Activated T-cell treated with anti-CD3 and anti-CD28 coated beads for 24 hours (primary cell): Measurements from ENCODE around the gene CRLF3.
A peak's percentile ranks its signal among the peaks of the same experiment; 100 is the strongest.
"Not testable (repeated sequence)": the region's sequence is repeated elsewhere in the genome, so short reads cannot be mapped to it uniquely, and the experiment has no call there.

Source experiments
- DNase-seq: peaks from one replicate; pipeline ENCODE4 v3.0.0-alpha.2; 2020; ENCODE audit warnings: low read depth

The CRLF3 gene, protein sequence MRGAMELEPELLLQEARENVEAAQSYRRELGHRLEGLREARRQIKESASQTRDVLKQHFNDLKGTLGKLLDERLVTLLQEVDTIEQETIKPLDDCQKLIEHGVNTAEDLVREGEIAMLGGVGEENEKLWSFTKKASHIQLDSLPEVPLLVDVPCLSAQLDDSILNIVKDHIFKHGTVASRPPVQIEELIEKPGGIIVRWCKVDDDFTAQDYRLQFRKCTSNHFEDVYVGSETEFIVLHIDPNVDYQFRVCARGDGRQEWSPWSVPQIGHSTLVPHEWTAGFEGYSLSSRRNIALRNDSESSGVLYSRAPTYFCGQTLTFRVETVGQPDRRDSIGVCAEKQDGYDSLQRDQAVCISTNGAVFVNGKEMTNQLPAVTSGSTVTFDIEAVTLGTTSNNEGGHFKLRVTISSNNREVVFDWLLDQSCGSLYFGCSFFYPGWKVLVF

DNA sequence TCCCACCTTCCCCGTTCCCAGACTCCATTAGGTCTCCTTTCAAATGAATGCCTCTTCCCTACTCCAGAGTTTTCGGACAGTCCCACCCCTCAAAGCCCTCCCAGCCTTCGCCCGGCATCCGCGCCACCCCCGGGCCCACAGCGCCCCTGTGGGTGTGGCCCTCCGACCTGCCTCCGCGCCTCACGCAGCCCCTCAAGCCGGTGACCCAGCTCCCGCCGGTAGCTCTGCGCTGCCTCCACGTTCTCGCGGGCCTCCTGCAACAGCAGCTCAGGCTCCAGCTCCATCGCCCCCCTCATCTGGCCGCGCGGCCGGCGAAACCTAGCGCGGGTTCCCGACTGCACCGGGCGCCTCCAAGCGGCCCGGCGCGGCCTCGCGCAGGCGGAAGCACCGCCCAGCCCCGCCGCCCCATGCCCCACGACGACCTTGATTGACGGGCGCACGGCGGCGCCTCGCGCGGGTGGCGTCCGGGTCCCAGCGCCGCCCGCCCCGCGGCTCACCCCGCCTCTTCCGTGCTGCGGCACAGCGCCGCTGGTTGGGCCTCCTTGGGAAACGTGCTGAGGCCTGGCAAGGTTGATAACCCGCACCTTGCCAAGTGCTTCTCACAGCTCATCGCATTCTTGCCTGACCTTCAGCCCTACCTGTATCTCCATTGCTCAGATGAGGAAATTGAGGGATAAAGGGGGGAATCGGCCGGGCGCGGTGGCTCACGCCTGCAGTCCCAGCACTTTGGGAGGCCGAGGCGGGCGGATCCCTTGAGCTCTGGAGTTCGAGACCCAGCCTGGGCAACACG, at the start of gene CRLF3:
CRLF3 (minus strand) TSS at position 337 of the 790 bp plus-strand sequence; CDS start at position 296, 41 bp downstream.
- peak; percentile 88 for DNase-seq

DNA sequence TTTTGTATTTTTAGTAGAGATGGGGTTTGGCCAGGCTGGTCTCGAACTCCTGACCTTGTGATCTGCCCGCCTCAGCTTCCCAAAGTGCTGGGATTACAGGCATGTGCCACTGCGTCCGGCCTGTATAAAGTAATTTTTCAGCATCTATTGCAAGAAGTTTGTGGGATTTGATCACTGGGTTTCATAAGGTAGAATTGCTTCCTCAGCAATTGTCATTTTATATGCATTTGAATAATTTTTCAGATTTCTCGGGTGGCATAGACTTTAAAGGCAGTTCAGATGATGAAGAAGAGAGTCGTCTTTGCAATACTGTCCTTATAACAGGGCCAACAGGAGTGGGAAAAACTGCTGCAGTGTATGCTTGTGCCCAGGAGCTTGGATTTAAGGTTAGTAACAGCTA, 44.5 kb upstream of the CRLF3 start:
- DNase-seq, result no peak

- DNase-seq, result no peak
Observed at GRCh38 chr17:30864636-30865035, 40.1 kb upstream of the CRLF3 start.

- no peak for DNase-seq
Observed at GRCh38 chr17:30858556-30859250, 34.2 kb upstream of the CRLF3 start.

DNA sequence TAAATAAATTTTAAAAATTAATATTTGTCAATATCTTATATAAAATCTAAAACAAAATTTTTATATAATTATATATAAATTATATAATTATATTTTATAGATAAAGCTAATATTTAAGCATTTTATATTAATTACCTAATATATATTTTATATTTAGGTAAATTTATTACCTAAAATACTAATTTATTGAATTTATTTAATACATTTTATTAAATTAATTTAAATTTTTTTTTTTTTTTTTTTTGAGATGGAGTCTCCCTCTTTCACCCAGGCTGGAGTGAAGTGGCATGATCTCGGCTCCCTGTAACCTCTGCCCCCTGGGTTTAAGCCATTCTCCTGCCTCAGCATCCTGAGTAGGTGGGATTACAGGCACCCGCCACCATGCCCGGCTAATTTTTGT, 29.7 kb upstream of the CRLF3 start:
- no peak for DNase-seq

GRCh38 chr17:30848021-30848420, 23.5 kb upstream of the CRLF3 start:
- DNase-seq, result no peak

DNA sequence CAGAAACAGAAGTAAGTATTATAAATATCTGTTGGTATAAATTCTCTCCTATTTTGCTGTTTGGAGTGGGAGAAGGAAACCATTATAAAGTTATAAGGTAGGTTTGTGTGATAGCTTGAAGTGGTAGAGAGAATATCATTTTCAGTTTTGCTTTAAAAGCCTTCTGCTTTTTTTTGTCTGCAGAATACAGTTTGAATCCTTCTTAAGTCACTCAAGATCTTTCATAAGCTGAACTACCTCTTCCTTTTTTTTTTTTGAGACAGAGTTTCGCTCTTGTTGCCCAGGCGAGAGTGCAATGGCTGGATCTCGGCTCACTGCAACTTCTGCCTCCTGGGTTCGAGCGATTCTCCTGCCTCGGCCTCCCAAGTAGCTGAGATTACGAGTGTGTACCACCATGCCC, 16.3 kb upstream of the CRLF3 start:
- no peak for DNase-seq

DNA sequence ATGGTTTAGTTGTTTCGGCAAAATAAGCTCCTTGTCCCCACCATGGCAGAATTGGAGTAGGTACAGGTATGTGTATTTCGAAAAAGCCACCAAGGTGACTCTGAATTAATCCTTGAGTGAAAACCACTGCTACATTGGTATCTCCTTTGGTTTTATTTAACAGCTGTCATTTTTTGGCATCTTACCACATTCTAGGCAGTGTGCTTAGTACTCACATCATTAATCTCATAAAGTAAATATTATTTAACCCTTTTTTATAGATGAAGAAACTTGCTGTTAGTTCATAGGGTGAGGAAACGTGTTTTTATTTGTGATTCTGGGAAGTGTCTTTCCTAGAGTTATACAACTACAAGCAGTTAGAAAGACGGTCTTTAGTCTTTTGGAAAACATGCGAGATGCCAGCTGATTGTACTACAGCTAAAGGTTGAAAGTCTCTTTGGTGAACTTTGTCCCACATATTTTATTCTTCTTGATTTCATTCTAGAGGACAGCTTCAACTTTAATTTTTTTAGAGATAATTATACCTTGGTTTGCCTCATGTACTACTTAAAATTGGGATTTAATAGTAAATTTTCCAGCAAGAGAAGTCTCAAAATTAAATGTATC, 13.8 kb upstream of the CRLF3 start:
- DNase-seq, result no peak

DNA sequence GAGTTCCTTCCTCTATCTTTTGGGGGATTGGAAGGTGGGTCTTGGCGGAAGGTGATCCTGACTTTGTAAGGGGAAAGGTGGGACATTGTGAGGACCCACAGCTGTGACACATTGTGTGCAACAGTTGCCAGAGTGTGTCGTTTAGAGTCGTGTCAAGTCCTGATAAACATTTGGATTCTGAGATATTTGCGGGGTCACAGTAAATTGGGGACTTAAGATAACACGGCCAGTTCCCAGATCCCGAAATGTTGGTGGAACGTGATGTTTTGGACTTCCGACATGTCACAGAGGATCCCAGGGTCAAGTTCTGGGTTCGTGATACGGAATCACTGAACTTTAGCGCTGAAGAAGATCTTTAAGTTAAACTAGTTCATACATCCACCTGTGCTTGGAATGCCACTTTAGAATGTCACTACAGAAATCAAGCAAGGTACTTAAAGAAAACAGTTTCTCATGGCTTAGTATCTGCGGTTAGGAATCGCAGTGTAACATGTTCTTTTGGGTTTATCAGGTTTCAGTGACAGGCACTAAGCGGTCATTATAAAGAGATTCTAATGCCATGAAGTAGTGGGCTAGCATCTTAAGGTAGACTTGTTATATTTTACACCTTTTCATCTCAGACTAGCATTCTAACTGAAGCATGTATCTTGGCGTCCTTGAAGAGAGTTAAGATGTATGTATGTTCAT, 8.1 kb upstream of the CRLF3 start:
- no peak for DNase-seq

- DNase-seq, result peak; percentile 88
Observed at GRCh38 chr17:30831663-30832437, 7.4 kb upstream of the CRLF3 start, which contains the start of gene ATAD5. TSS of gene ATAD5 (plus strand) at chr17:30831966. CDS start at chr17:30832348, 382 bp downstream.

DNA sequence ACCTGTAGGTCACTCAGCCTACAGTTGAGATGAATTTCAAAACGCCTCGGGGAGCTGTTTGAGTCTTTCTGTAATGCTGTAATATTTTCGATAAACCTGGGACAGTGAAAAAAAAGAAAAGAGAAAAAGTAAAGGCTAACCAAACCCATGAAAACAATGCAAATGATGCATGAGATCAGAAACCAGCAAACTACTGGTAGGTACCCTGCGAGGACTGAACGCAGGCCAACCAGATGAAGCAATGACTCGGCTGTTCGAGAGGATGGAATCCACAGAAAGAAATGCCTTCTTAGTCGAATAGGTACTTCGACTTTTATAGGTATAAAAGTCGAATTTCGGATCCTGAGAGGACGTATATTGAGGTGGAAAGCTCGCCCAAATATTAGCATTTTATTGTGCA, 6.8 kb upstream of the CRLF3 start:
- DNase-seq, result no peak

DNA sequence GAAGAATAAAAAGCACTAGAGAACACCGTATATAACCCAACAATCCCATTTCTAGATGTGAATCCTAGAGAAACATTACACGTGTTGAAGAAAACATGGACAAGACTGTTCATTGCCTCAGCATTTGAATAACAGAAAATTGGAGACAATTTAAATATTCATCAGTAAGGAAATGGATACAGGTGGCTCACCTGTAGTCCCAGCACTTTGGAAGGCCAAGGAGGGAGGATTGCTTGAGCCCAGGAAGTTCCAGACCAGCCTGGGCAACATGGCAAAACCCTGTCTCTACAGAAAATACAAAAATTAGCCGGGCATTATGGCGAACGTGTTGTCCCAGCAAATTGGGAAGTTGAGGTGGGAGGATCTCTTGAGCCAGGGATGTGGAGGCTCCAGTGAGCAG, 4.5 kb upstream of the CRLF3 start:
- no peak for DNase-seq

DNA sequence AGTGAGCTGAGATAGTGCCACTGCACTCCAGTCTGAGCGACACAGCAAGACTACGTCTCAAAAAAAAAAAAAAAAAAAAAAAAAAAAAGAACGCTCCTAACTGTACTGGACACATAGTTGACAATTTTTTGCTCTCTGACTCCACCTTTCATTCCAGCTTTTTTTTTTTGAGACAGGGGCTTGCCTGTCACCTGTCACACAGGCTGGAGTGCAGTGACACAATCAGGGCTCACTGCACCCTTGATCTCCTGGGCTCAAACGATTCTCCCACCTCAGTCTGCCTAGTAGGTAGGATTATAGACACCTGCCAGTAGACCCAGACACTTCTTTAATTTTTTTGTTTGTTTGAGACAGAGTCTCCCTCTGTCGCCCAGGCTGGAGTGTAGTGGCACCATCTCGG, 2.6 kb upstream of the CRLF3 start:
- DNase-seq, result no peak

DNA sequence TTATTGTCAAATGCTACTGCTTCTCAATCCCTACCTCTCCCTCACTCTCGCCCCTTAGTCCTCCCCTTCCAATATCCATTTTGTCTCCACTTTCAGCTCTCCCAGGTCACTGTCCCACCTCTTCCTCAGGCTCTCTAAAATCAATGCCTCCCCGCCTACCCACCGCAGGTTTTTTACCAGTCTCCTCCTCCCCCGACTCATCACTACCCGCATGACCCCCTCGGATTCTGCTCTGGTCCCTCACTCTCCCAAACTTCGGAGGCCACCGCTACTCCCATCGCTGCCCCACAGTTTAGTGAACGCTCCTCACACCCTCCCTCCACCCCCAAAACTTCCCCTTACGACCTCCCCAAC, 513 bp downstream of the CRLF3 start:
- no peak for DNase-seq

DNA sequence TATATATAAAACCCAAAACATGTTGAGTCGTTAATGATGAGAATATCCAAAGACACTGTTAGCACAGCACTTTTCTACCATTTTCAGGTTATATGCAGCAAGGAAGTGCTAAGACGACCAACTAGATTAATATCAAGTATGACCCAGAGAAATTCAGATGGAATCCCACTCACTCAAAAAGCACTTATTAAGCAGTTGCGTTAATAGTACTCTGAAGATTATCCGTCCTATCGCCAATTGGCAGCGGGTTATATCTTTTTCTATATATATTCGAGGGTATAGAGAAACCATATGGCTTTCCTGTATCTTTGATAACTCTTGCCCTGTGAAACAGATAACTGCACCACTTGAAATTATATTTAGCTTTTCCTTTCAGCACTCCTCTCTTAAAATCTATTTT, 1.1 kb downstream of the CRLF3 start:
- DNase-seq, result no peak

DNA sequence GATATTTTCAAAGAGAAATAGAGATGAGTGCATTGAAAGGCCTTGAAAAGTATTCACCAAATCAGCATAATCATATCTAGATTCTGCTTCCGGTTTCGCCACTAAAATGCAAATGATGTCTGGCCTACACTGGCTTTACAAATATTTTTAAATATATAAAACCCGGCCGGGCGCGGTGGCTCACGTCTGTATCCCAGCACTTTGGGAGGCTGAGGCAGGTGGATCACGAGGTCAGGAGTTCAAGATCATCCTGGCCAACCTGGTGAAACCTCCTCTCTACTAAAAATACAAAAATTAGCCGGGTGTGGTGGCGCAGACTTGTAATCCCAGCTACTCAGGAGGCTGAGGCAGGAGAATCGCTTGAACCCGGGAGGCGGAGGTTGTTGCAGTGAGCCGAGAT, 1.6 kb downstream of the CRLF3 start:
- not testable (repeated sequence) for DNase-seq

DNA sequence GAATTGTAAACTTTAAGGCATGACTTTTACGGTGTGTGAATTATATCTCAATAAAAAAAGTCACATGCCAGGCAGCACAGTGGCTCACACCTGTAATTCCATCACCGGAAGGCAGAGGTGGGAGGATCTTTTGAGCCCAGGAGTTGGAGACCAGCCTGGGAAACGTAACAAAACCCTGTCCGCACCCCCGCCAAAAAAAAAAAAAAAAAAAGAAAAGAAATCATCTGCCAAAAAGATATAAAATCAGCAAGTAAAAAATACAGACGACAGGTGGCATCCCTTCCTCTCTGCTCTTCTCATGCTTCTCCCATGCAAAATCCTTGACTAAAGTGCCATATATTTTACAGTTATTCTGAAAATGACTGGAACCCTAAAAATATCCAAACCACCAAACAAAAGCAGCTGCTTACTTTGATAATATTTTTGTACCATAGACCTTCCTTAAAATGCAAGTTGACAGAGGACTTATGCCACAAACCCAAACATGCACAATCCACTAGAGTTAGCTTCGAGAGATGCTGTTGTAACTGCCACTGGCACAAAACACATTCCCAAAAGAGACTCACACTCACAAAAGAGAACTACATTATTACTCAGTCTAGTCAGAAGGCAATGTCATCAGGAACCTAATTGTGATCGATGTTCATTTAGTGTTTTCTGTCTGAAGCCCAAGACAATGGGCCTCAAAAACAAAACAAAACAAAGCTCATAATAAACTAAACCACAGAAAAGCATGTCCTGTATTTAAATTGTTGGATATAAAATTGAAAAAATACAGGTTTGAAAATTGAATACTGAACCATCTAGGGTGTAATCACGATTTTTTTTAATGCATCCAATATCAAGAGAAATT, 2.4 kb downstream of the CRLF3 start:
- no peak for DNase-seq

DNA sequence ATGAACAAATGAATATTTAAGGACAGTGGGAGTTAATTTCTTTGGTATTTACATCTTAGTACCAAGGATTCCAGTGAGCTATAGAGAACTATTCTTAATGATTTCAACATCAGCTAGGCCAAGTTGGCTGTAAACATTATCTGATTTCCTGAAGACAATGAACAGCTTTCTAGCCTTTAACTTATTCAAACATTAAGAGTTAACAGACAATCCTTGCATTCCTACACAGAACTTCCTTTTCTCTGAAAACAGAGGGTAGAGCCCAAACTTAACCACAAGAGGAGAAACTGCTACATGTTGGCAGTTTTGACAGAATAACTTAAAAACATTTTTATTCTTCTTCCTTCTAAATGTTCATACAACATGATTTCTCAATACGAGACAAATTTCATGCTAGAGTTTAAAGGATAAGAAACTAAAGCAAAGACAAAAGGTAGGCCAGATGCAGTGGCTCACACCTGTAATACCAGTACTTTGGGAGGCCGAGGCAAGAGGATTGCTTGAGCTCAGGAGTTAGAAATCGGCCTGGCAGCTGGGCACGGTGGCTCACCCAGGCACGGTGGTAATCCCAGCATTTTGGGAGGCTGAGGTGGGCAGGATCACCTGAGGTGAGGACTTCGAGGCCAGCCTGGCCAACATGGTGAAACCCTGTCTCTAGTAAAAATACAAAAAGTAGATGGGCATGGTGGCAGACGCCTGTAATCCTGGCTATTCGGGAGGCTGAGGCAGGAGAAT, 4.4 kb downstream of the CRLF3 start:
- no peak for DNase-seq

GRCh38 chr17:30816165-30816564, 8.3 kb downstream of the CRLF3 start:
- no peak for DNase-seq
